ENCODE results near the gene RFPL2.

Gene RFPL2

DNA sequence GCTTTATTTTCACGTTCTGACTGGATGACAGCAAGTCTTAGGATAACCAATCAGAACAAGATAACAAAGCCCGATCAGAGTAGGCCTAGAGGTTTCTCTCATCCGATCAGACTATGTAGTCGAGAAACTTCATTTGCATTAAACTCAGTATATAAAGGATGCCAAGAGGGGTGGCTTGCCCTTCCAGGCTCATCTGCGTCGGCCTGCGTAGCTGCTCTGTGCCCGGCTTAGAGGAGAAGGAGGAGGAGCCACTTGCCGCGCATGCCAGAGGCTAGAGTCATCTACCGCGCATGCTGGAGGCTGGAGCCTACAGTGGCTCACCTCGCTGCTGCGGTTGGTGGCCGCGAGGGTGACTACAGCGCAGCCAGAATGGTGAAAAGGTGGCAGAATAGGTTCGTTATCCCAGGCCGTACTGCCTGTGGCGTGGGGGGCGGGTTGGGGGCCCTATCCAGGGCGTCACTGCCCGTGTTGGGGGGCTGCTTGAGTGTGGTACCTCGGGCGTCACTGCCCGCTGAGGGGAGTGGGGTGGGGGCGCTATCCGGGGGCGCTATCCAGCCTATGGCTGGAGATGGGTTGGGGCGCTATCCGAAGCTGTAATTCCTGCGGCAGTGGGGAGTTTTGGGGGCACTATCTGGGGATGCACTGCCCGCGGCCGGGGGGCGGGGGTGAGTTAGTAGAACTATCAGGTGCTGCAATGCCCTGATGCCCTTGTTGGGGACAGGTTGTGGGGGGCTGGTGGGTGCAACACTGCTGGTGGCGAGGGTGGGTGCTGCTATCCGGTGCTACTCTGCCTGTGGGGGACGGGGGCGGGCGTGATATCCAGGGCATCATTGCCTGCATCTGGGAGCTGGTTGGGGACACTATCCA, at the start of gene RFPL2:
TSS of gene RFPL2 (minus strand) at position 218 of the 867 bp plus-strand sequence. CDS start 2,622 bp downstream, outside the sequence.
- TF ChIP-seq EZH2 (optimal IDR thresholded peaks at IDR 0.05; ENCODE audit: low read depth, low read length) (no peak), EZH2phosphoT487 (IDR thresholded peaks at IDR 0.05; ENCODE audit: low read length) (no peak)
- TF ChIP-seq, protein P1, sequence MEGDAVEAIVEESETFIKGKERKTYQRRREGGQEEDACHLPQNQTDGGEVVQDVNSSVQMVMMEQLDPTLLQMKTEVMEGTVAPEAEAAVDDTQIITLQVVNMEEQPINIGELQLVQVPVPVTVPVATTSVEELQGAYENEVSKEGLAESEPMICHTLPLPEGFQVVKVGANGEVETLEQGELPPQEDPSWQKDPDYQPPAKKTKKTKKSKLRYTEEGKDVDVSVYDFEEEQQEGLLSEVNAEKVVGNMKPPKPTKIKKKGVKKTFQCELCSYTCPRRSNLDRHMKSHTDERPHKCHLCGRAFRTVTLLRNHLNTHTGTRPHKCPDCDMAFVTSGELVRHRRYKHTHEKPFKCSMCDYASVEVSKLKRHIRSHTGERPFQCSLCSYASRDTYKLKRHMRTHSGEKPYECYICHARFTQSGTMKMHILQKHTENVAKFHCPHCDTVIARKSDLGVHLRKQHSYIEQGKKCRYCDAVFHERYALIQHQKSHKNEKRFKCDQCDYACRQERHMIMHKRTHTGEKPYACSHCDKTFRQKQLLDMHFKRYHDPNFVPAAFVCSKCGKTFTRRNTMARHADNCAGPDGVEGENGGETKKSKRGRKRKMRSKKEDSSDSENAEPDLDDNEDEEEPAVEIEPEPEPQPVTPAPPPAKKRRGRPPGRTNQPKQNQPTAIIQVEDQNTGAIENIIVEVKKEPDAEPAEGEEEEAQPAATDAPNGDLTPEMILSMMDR (IDR thresholded peaks at IDR 0.05; ENCODE audit: low read length), result no peak
- no peak within 1 kb of the TSS for H3K4me3 ChIP-seq (ENCODE audit: low read length)
- no peak within 1 kb of the TSS for H3K27ac ChIP-seq (ENCODE audit: low read length)
- no peak within 1 kb of the TSS for H3K4me2 ChIP-seq (ENCODE audit: low read depth, low read length)
- no peaks in the 10 kb centered on the region for H3K4me1 ChIP-seq (ENCODE audit: low read length)
- no peaks in the 10 kb centered on the region for H3K9me3 ChIP-seq (replicated peaks; ENCODE audit: insufficient read depth, low read length)
- peaks cover 6% of the 10 kb centered on the region for H3K27me3 ChIP-seq (replicated peaks; ENCODE audit: insufficient read depth, low read length)
- no peaks in the 10 kb centered on the region for H4K20me1 ChIP-seq (ENCODE audit: insufficient read depth, low read length)
- H3K36me3 ChIP-seq (replicated peaks; ENCODE audit: insufficient read depth, low read length), result no peaks in the 10 kb centered on the region
- no peaks in the 10 kb centered on the region for H3K9me2 ChIP-seq (replicated peaks; ENCODE audit: insufficient read depth, low read length)
- no peak within 1 kb of the TSS for H2AFZ ChIP-seq (ENCODE audit: low read length)
- no peaks in the 10 kb centered on the region for H3K79me2 ChIP-seq (ENCODE audit: low read length)
- H3K9ac ChIP-seq (ENCODE audit: low read length), result no peak within 1 kb of the TSS
- H3F3A ChIP-seq (ENCODE audit: insufficient read depth, low read length), result no peaks in the 10 kb centered on the region
- no peak for DNase-seq

DNA sequence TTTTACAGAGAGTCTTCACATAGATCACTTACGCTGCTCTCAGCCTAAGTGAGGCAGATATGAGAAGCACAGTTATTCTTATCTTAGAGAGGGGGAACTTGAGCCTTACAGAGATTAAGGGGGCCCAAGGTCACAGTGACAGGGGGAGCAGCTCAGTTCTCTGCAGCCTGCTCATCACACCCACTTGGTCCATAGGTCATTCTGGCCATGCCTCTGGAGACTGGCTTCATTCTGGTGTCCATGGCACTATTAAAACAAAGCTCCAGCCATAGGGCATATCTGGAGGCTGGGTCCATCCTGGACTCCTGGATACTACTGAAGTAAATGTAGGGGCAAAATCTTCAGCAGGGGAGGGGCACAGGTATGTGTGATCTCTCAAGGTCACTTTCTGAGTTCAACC, 44.4 kb upstream of the RFPL2 start:
- no peaks in the 10 kb centered on the region for H3K36me3 ChIP-seq (replicated peaks; ENCODE audit: insufficient read depth, low read length)
- no peaks in the 10 kb centered on the region for H3K79me2 ChIP-seq (ENCODE audit: low read length)
- no peaks in the 10 kb centered on the region for H3K4me1 ChIP-seq (ENCODE audit: low read length)
- no peak overlapping the region for H3K4me2 ChIP-seq (ENCODE audit: low read depth, low read length)
- H2AFZ ChIP-seq (ENCODE audit: low read length), result no peak overlapping the region
- no peaks in the 10 kb centered on the region for H3K27me3 ChIP-seq (replicated peaks; ENCODE audit: insufficient read depth, low read length)
- no peak overlapping the region for H3K4me3 ChIP-seq (ENCODE audit: low read length)
- no peak overlapping the region for H3K27ac ChIP-seq (ENCODE audit: low read length)
- no peak overlapping the region for H3K9ac ChIP-seq (ENCODE audit: low read length)
- H3K9me2 ChIP-seq (replicated peaks; ENCODE audit: insufficient read depth, low read length), result no peaks in the 10 kb centered on the region
- no peak for DNase-seq
- H3F3A ChIP-seq (ENCODE audit: insufficient read depth, low read length), result no peaks in the 10 kb centered on the region
- TF ChIP-seq, protein P1 (IDR thresholded peaks at IDR 0.05; ENCODE audit: low read length), result no peak
- no peak for TF ChIP-seq EZH2phosphoT487 (IDR thresholded peaks at IDR 0.05; ENCODE audit: low read length)
- TF ChIP-seq EZH2 (optimal IDR thresholded peaks at IDR 0.05; ENCODE audit: low read depth, low read length), result no peak
- no peaks in the 10 kb centered on the region for H4K20me1 ChIP-seq (ENCODE audit: insufficient read depth, low read length)
- H3K9me3 ChIP-seq (replicated peaks; ENCODE audit: insufficient read depth, low read length), result no peaks in the 10 kb centered on the region

DNA sequence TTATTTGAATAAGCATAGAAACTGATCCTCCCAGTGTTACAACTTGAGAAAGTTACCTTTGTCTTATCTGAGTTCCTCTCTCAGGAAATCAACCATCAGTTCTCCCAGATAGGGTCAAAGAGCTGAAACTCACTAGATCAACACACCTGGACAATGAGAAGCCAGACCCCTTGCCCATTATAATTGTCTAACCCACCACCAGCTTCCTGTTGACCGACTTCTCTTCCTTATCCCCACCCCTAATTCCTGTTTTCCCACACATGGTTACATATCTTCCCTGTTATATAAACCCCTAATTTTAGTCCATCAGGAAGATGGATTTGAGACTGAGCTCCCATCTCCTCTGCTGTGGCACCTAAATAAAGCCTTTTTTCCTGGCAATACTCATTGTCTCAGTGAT, 43.4 kb upstream of the RFPL2 start:
- Histone ChIP-seq H3K4me1 (ENCODE audit: low read length) (no peaks in the 10 kb centered on the region), H2AFZ (ENCODE audit: low read length) (no peak overlapping the region), H3K9me2 (replicated peaks; ENCODE audit: insufficient read depth, low read length) (no peaks in the 10 kb centered on the region), H3K9ac (ENCODE audit: low read length) (no peak overlapping the region), H3K9me3 (replicated peaks; ENCODE audit: insufficient read depth, low read length) (no peaks in the 10 kb centered on the region), H3K4me3 (ENCODE audit: low read length) (no peak overlapping the region), H3K27me3 (replicated peaks; ENCODE audit: insufficient read depth, low read length) (no peaks in the 10 kb centered on the region), H3K79me2 (ENCODE audit: low read length) (no peaks in the 10 kb centered on the region), H3K4me2 (ENCODE audit: low read depth, low read length) (no peak overlapping the region), H3F3A (ENCODE audit: insufficient read depth, low read length) (no peaks in the 10 kb centered on the region), H3K36me3 (replicated peaks; ENCODE audit: insufficient read depth, low read length) (no peaks in the 10 kb centered on the region), H3K27ac (ENCODE audit: low read length) (no peak overlapping the region), H4K20me1 (ENCODE audit: insufficient read depth, low read length) (no peaks in the 10 kb centered on the region)
- TF ChIP-seq EZH2 (optimal IDR thresholded peaks at IDR 0.05; ENCODE audit: low read depth, low read length), result no peak
- no peak for TF ChIP-seq EZH2phosphoT487 (IDR thresholded peaks at IDR 0.05; ENCODE audit: low read length)
- TF ChIP-seq, protein P1 (IDR thresholded peaks at IDR 0.05; ENCODE audit: low read length), result no peak
- no peak for DNase-seq
